Caco-2 (cell line): ENCODE measurements around the gene NPTX1. TPM values are rescaled to one million over a fixed set of nuclear protein-coding genes. Genes with fewer than 3 reads are reported as not detected.
"Not testable (repeated sequence)": the region's sequence is repeated elsewhere in the genome, so short reads cannot be mapped to it uniquely, and the experiment has no call there.

Experiments
- BruUV-seq: library from RNA; stranded (reverse); fragments of 400-500 nt; replicated peaks from 2 replicates; lab custom pipeline; 2021; lab: Mats Ljungman, UMichigan
- CTCF ChIA-PET: fragments of 300-600 bp; sonication (Branson Sonifier 250); formaldehyde crosslinking; loops from one replicate; lab custom pipeline; 2022; ENCODE audit warnings: antibody characterized with exemption; lab: Charles Lee
- POLR2A ChIA-PET: fragments of 300-600 bp; sonication (Branson Sonifier 250); formaldehyde crosslinking; loops from one replicate; lab custom pipeline; 2022; ENCODE audit warnings: antibody characterized with exemption; lab: Charles Lee
- DNase-seq, 2 experiments: peaks; one replicate each; pipeline versions ENCODE4 v3.0.0 to v3.0.0-alpha.2; 2020 to 2022
- H3K27me3 ChIP-seq: replicated peaks from 2 replicates; pipeline ENCODE4 v1.6.0; 2011; ENCODE audit warnings: low read length; ENCODE audit not compliant: control insufficient read depth, insufficient read depth
- H3K36me3 ChIP-seq: 2 replicates; pipeline ENCODE4 v1.5.1; 2011; ENCODE audit warnings: low read length; ENCODE audit not compliant: control insufficient read depth, insufficient read depth
- H3K4me1 ChIP-seq: fragments of 250-450 bp; sonication (Bioruptor Pico); 2 replicates; pipeline ENCODE4 v1.5.1; 2020; ENCODE audit warnings: mild to moderate bottlenecking
- H3K4me3 ChIP-seq: 2 replicates; pipeline ENCODE4 v1.5.1; 2011; ENCODE audit warnings: low read depth, mild to moderate bottlenecking, control low read depth, low read length
- H3K9me3 ChIP-seq: fragments of 250-450 bp; sonication (Bioruptor Pico); 2 replicates; pipeline ENCODE4 v1.5.1; 2020; ENCODE audit warnings: mild to moderate bottlenecking, moderate library complexity
- H3K27ac Mint-ChIP-seq: one replicate; pipeline ENCODE4 v1.8.0; 2022; ENCODE audit warnings: mixed read lengths; ENCODE audit not compliant: unreplicated experiment
- H3K27me3 Mint-ChIP-seq: one replicate; pipeline ENCODE4 v1.8.0; 2022; ENCODE audit warnings: mixed read lengths; ENCODE audit not compliant: insufficient read depth, unreplicated experiment
- H3K36me3 Mint-ChIP-seq: one replicate; pipeline ENCODE4 v1.8.0; 2022; ENCODE audit warnings: mild to moderate bottlenecking, mixed read lengths; ENCODE audit not compliant: insufficient read depth, unreplicated experiment
- H3K4me1 Mint-ChIP-seq: one replicate; pipeline ENCODE4 v1.8.0; 2022; ENCODE audit warnings: low read depth, mixed read lengths; ENCODE audit not compliant: unreplicated experiment
- H3K4me3 Mint-ChIP-seq: one replicate; pipeline ENCODE4 v1.8.0; 2022; ENCODE audit warnings: mild to moderate bottlenecking, moderate library complexity, mixed read lengths; ENCODE audit not compliant: unreplicated experiment
- H3K9me3 Mint-ChIP-seq: one replicate; pipeline ENCODE4 v1.8.0; 2022; ENCODE audit warnings: mixed read lengths; ENCODE audit not compliant: unreplicated experiment
- intact Hi-C: fragments of 100-400 bp; cut with micrococcal nuclease; formaldehyde crosslinking; loops from one replicate; pipeline ENCODE4 v1.10.0; 2022; ENCODE audit not compliant: unreplicated experiment
- total RNA-seq: library from RNA; stranded (reverse); gene quantifications from 2 replicates; pipeline ENCODE4 v1.2.3, GENCODE V29; 2022
- TF ChIP-seq, protein P1 (sequence below), 2 experiments: fragments of 200-600 bp in 1 of 2; IDR thresholded peaks; 1 replicate in 1 of 2; 2 replicates in 1 of 2; pipeline versions ENCODE4 v1.5.1 to v1.8.0; 2011 to 2022; ENCODE audit warnings: antibody characterized with exemption in 1 of 2, control low read depth in 1 of 2, inconsistent platforms in 1 of 2, low read depth in 1 of 2, low read length in 1 of 2, mild to moderate bottlenecking in 1 of 2, moderate library complexity in 1 of 2; ENCODE audit not compliant: insufficient read depth in 1 of 2, severe bottlenecking in 1 of 2, unreplicated experiment in 1 of 2

The NPTX1 gene
- total RNA-seq, 1 experiment from 2014 or later = 0.57 TPM

GRCh38 chr17:80509311-80509710 lies 32.9 kb upstream of the NPTX1 start:
- H3K4me1 ChIP-seq = no peaks in the 10 kb centered on the region
- Mint-ChIP-seq H3K4me1 (no peaks in the 10 kb centered on the region), H3K4me3 (no peak overlapping the region), H3K36me3 (no peaks in the 10 kb centered on the region), H3K9me3 (no peaks in the 10 kb centered on the region), H3K27me3 (peaks cover 6% of the 10 kb centered on the region), H3K27ac (no peak overlapping the region)
- no peak overlapping the region for H3K4me3 ChIP-seq
- intact Hi-C loops = no loop called here
- no peaks in the 10 kb centered on the region for H3K9me3 ChIP-seq
- TF ChIP-seq, protein P1, sequence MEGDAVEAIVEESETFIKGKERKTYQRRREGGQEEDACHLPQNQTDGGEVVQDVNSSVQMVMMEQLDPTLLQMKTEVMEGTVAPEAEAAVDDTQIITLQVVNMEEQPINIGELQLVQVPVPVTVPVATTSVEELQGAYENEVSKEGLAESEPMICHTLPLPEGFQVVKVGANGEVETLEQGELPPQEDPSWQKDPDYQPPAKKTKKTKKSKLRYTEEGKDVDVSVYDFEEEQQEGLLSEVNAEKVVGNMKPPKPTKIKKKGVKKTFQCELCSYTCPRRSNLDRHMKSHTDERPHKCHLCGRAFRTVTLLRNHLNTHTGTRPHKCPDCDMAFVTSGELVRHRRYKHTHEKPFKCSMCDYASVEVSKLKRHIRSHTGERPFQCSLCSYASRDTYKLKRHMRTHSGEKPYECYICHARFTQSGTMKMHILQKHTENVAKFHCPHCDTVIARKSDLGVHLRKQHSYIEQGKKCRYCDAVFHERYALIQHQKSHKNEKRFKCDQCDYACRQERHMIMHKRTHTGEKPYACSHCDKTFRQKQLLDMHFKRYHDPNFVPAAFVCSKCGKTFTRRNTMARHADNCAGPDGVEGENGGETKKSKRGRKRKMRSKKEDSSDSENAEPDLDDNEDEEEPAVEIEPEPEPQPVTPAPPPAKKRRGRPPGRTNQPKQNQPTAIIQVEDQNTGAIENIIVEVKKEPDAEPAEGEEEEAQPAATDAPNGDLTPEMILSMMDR (IDR thresholded peaks at IDR 0.05; ENCODE audit: insufficient read depth in 1 of 2, low read depth in 1 of 2, low read length in 1 of 2, severe bottlenecking in 1 of 2, unreplicated experiment in 1 of 2) = no peak
- POLR2A ChIA-PET = no interaction called here
- H3K27me3 ChIP-seq = no peaks in the 10 kb centered on the region
- no TSS peak for BruUV-seq
- no peak for DNase-seq
- CTCF ChIA-PET = no interaction called here
- no peaks in the 10 kb centered on the region for H3K36me3 ChIP-seq

DNA sequence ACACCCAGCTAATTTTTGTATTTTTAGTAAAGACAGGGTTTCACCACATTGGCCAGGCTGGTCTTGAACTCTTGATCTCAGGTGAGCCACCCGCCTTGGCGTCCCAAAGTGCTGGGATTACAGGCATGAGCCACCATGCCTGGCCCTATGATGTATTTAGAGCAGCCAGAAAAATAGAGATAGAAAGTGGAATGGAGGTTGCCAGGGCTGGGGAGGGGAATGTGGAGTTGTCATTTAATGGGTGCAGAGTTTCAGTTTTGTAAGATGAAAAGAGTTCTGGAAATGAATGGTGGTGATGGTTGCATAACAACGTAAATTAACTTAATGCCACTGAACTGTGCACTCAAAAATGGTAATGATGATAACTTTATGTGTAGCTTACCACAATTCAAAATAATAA lies 31.6 kb upstream of the NPTX1 start:
- no peaks in the 10 kb centered on the region for H3K36me3 Mint-ChIP-seq
- peaks cover 6% of the 10 kb centered on the region for H3K27me3 Mint-ChIP-seq
- Histone ChIP-seq H3K27me3 (no peaks in the 10 kb centered on the region), H3K4me3 (no peak overlapping the region), H3K9me3 (no peaks in the 10 kb centered on the region), H3K36me3 (no peaks in the 10 kb centered on the region), H3K4me1 (no peaks in the 10 kb centered on the region)
- no TSS peak for BruUV-seq
- TF ChIP-seq, protein P1 (IDR thresholded peaks at IDR 0.05; ENCODE audit: insufficient read depth in 1 of 2, low read depth in 1 of 2, low read length in 1 of 2, severe bottlenecking in 1 of 2, unreplicated experiment in 1 of 2) = no peak
- no peak for DNase-seq
- no peak overlapping the region for H3K4me3 Mint-ChIP-seq
- ChIA-PET CTCF (no interaction called here), POLR2A (interaction anchor here (0.6 kb wide), 1 partner anchor 53 kb away, joined by 3 read pairs; no protein-coding TSS in a partner anchor)
- no peak overlapping the region for H3K27ac Mint-ChIP-seq
- no peaks in the 10 kb centered on the region for H3K4me1 Mint-ChIP-seq
- intact Hi-C loops = no loop called here
- H3K9me3 Mint-ChIP-seq = no peaks in the 10 kb centered on the region

DNA sequence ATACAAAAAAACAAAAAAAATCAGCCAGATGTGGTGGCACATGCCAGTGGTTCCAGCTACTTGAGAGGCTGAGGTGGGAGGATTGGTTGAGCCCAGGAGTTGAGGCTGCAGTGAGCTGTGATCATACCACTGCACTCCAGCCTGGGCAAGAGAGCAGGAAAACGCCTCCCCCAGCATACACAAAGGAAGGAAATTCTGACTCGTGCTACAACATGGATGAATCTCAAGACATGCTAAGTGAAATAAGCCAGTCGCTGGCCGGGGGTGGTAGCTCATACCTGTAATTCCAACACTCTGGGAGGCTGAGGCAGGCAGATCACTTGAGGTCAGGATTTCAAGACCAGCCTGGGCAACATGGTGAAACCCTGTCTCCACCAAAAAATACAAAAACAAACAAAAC lies 30.8 kb upstream of the NPTX1 start:
- H3K36me3 Mint-ChIP-seq, H3K9me3 Mint-ChIP-seq, intact Hi-C loops, H3K4me3 ChIP-seq, H3K9me3 ChIP-seq, POLR2A ChIA-PET, H3K36me3 ChIP-seq, H3K4me1 Mint-ChIP-seq, H3K27ac Mint-ChIP-seq, BruUV-seq, H3K27me3 ChIP-seq, CTCF ChIA-PET, H3K4me1 ChIP-seq, H3K27me3 Mint-ChIP-seq, H3K4me3 Mint-ChIP-seq, DNase-seq: not testable (repeated sequence)
